WTC11 (cell line): ENCODE measurements around the gene BPTF. TPM values are rescaled to one million over a fixed set of nuclear protein-coding genes. Genes with fewer than 3 reads are reported as not detected.
"Not testable (repeated sequence)": the region's sequence is repeated elsewhere in the genome, so short reads cannot be mapped to it uniquely, and the experiment has no call there.

Source experiments
- ATAC-seq: fragments of 200-7000 bp; cut with Tn5 transposase; 2 replicates; pipeline ENCODE4 v1.10.0; 2021; ENCODE audit warnings: mild to moderate bottlenecking, moderate library complexity
- CTCF ChIA-PET: fragments of 300-600 bp; sonication (Branson Sonifier 250); formaldehyde crosslinking; loops from one replicate; lab custom pipeline; 2021; ENCODE audit warnings: antibody characterized with exemption; lab: Charles Lee
- POLR2A ChIA-PET: fragments of 350-600 bp; sonication (Branson Sonifier 250); formaldehyde crosslinking; loops from one replicate; lab custom pipeline; 2021; ENCODE audit warnings: antibody characterized with exemption; lab: Charles Lee
- DNase-seq: peaks from one replicate; pipeline ENCODE4 v3.0.0; 2021; ENCODE audit warnings: low spot score
- H3K27ac Mint-ChIP-seq: 2 replicates; pipeline ENCODE4 v1.8.0; 2021; ENCODE audit warnings: mixed read lengths
- H3K27me3 Mint-ChIP-seq: 2 replicates; pipeline ENCODE4 v1.8.0; 2021; ENCODE audit warnings: low read depth, mild to moderate bottlenecking, moderate library complexity, mixed read lengths
- H3K36me3 Mint-ChIP-seq: 2 replicates; pipeline ENCODE4 v1.8.0; 2021; ENCODE audit warnings: mixed read lengths
- H3K4me1 Mint-ChIP-seq: 2 replicates; pipeline ENCODE4 v1.8.0; 2022; ENCODE audit warnings: mixed read lengths
- H3K4me3 Mint-ChIP-seq: 2 replicates; pipeline ENCODE4 v1.8.0; 2021; ENCODE audit warnings: mild to moderate bottlenecking, moderate library complexity, mixed read lengths
- H3K9me3 Mint-ChIP-seq: 2 replicates; pipeline ENCODE4 v1.8.0; 2021; ENCODE audit warnings: mixed read lengths
- CREB1 ChIP-seq: sonication (generic); formaldehyde crosslinking; IDR thresholded peaks from 2 replicates; pipeline ENCODE4 v1.8.0; 2023; ENCODE audit warnings: mild to moderate bottlenecking, missing genetic modification reagents
- ESRRA ChIP-seq: sonication (generic); formaldehyde crosslinking; IDR thresholded peaks from 2 replicates; pipeline ENCODE4 v1.8.1; 2022; ENCODE audit warnings: mild to moderate bottlenecking, missing genetic modification reagents, borderline replicate concordance
- FOXJ3 ChIP-seq: sonication (generic); formaldehyde crosslinking; IDR thresholded peaks from 2 replicates; pipeline ENCODE4 v1.9.0; 2021; ENCODE audit warnings: missing genetic modification reagents, mild to moderate bottlenecking, borderline replicate concordance
- FOXK1 ChIP-seq: sonication (generic); formaldehyde crosslinking; IDR thresholded peaks from 2 replicates; pipeline ENCODE4 v1.8.0; 2022; ENCODE audit warnings: mild to moderate bottlenecking, moderate library complexity, missing genetic modification reagents
- GABPB1 ChIP-seq: sonication (generic); formaldehyde crosslinking; IDR thresholded peaks from 2 replicates; pipeline ENCODE4 v1.8.1; 2023; ENCODE audit warnings: mild to moderate bottlenecking, missing genetic modification reagents
- NFE2L1 ChIP-seq: sonication (generic); formaldehyde crosslinking; IDR thresholded peaks from 2 replicates; pipeline ENCODE4 v1.8.1; 2023; ENCODE audit warnings: missing genetic modification reagents
- PRRX2 ChIP-seq: fragments of 250-450 bp; sonication (Bioruptor Pico); IDR thresholded peaks from 2 replicates; pipeline ENCODE4 v1.8.0; 2021; ENCODE audit warnings: mild to moderate bottlenecking
- SOX15 ChIP-seq: fragments of 250-450 bp; sonication (Bioruptor Pico); IDR thresholded peaks from 2 replicates; pipeline ENCODE4 v1.9.0; 2021; ENCODE audit warnings: mild to moderate bottlenecking
- TCF7 ChIP-seq: sonication (generic); formaldehyde crosslinking; IDR thresholded peaks from 2 replicates; pipeline ENCODE4 v1.8.0; 2022; ENCODE audit warnings: mild to moderate bottlenecking, low read depth, missing genetic modification reagents, moderate library complexity
- ZNF219 ChIP-seq: sonication (generic); formaldehyde crosslinking; IDR thresholded peaks from 2 replicates; pipeline ENCODE4 v1.8.0; 2023; ENCODE audit warnings: missing genetic modification reagents, mild to moderate bottlenecking, borderline replicate concordance
- ZNF232 ChIP-seq: sonication (generic); formaldehyde crosslinking; IDR thresholded peaks from 2 replicates; pipeline ENCODE4 v1.8.0; 2022; ENCODE audit warnings: mild to moderate bottlenecking, missing genetic modification reagents
- ZNF423 ChIP-seq: fragments of 250-450 bp; sonication (Bioruptor Pico); IDR thresholded peaks from 2 replicates; pipeline ENCODE4 v2.1.2; 2022; ENCODE audit warnings: mild to moderate bottlenecking, moderate library complexity
- total RNA-seq: library from RNA; stranded (reverse); gene quantifications from 3 replicates; pipeline ENCODE4 v1.2.3, GENCODE V29; 2021
- TF ChIP-seq, protein P1 (sequence below): fragments of 250-450 bp; sonication (Bioruptor Pico); conservative IDR thresholded peaks from 2 replicates; pipeline ENCODE4 v1.9.0; 2021; ENCODE audit warnings: mild to moderate bottlenecking
- TF ChIP-seq, protein P2 (sequence below): fragments of 250-450 bp; sonication (Bioruptor Pico); IDR thresholded peaks from 2 replicates; pipeline ENCODE4 v1.9.0; 2021; ENCODE audit warnings: mild to moderate bottlenecking
- TF ChIP-seq, protein P3 (sequence below): sonication (generic); formaldehyde crosslinking; IDR thresholded peaks from 2 replicates; pipeline ENCODE4 v1.8.1; 2022; ENCODE audit warnings: missing genetic modification reagents, borderline replicate concordance
- TF ChIP-seq, protein P4 (sequence below): sonication (generic); formaldehyde crosslinking; IDR thresholded peaks from 2 replicates; pipeline ENCODE4 v1.8.1; 2022; ENCODE audit warnings: low read depth, missing genetic modification reagents, borderline replicate concordance
- TF ChIP-seq, protein P5 (sequence below): sonication (generic); formaldehyde crosslinking; IDR thresholded peaks from 2 replicates; pipeline ENCODE4 v1.8.0; 2023; ENCODE audit warnings: missing genetic modification reagents
- TF ChIP-seq, protein P6 (sequence below): sonication (generic); formaldehyde crosslinking; IDR thresholded peaks from 2 replicates; pipeline ENCODE4 v1.8.0; 2023; ENCODE audit warnings: mild to moderate bottlenecking, missing genetic modification reagents

BPTF gene
- total RNA-seq, 1 experiment from 2014 or later: 178 TPM

DNA sequence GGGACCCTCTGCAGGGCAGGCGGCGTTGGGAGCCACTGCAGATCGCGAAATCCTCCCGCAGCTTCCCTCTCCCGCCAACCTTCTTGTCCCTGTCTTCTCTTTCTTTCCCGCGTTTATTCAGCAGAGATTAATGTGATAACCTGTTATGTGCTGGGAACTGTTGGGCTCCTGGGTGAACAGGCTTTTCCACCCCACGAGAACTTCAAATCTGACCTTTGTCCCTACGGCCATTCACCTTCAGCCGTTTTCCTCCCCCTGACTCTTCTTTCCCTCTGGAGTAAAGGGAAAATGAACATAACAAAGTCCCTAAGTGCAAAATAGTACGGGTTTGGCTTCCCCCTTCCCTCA lies 195.1 kb downstream of the BPTF start (continued):
- TF ChIP-seq, protein P1, sequence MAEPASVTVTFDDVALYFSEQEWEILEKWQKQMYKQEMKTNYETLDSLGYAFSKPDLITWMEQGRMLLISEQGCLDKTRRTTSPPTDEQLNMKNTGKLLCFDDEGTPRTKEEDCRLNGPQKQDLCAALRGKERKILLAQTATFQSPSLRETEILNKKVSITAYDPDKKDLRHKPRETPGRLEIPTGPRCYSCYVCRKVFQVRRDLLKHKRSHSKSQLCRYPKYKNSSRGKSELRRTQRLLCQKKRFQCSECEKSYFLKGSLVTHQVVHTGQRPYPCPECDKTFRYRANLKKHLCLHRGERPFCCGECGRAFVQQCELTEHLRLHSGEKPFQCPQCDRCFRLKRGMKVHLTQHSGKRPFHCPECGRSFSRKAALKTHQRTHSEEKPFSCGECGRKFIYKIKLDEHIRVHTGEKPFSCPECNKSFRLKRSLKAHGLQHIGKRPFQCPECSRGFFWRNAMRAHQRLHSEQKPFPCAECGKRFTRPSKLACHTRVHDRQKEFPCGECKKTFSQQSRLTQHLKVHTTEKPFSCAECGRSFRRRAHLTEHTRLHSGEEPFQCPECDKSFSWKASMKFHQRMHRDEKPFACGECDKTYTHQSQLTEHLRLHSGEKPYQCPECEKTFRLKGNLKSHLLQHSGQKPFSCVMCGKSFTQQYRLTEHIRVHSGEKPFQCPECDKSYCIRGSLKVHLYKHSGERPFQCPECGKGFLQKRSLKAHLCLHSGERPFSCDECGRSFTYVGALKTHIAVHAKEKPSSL (CRISPR knock-in tag): no peak
- no peak for TF ChIP-seq FOXK1 (CRISPR knock-in tag)

DNA sequence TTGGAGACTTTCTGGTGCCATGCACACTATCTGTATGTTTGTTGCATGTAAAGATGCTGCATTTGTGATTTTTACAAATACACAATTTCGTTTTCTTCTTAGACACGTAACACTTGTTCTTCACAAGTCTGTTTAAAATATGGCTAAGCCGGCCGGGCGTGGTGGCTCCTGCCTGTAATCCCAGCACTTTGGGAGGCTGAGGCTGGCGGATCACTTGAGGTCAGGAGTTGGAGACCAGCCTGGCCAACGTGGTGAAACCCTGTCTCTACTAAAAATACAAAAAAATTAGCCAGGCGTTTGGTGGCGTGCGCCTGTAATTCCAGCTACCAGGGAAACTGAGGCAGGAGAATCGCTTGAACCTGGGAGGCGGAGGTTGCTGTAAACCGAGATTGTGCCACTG lies 195.5 kb downstream of the BPTF start:
- Mint-ChIP-seq H3K27ac (peak overlapping the region; percentile 88), H3K4me3 (peak overlapping the region; percentile 83)
- ChIA-PET POLR2A (interaction anchor here (0.6 to 1.6 kb wide), 7 partner anchors 10 to 303 kb away, joined by 3 to 11 read pairs (median 4); partner anchors contain the start of gene KPNA2), CTCF (interaction anchor here (1.0 to 1.5 kb wide), 4 partner anchors 13 to 220 kb away, joined by 3 to 4 read pairs (median 4); partner anchors contain the start of gene C17orf58)
- not testable (repeated sequence) for H3K27me3 Mint-ChIP-seq, H3K4me1 Mint-ChIP-seq, ATAC-seq, H3K9me3 Mint-ChIP-seq, H3K36me3 Mint-ChIP-seq, DNase-seq

DNA sequence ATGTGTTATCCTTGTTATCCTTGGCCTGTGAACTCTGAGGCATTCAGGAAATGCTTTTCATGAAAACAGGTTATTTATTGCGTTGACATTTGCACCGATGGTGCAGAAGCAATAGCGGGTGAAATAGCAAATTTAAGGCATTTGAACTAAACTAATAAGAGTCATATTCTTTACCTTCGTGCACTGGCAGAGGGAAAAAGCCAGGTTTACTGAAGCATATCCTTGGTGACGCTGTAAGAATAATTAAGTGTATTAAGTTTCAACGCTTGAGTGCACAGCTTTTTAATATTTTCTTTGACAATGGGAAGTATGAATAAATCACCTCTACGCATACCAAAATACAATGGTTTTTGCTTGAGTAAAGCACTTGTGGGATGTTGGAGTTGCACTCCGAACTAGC lies 196.7 kb downstream of the BPTF start:
- ChIA-PET POLR2A (interaction anchor here (1.0 kb wide), 1 partner anchor 12 kb away, joined by 3 read pairs; no protein-coding TSS in a partner anchor), CTCF (interaction anchor here (0.7 to 1.5 kb wide), 9 partner anchors 9 to 35 kb away, joined by 3 to 7 read pairs (median 3); partner anchors contain the start of gene KPNA2)
- no peaks in the 10 kb centered on the region for H3K27me3 Mint-ChIP-seq
- peaks cover 22% of the 10 kb centered on the region for H3K4me1 Mint-ChIP-seq
- TF ChIP-seq, protein P2, sequence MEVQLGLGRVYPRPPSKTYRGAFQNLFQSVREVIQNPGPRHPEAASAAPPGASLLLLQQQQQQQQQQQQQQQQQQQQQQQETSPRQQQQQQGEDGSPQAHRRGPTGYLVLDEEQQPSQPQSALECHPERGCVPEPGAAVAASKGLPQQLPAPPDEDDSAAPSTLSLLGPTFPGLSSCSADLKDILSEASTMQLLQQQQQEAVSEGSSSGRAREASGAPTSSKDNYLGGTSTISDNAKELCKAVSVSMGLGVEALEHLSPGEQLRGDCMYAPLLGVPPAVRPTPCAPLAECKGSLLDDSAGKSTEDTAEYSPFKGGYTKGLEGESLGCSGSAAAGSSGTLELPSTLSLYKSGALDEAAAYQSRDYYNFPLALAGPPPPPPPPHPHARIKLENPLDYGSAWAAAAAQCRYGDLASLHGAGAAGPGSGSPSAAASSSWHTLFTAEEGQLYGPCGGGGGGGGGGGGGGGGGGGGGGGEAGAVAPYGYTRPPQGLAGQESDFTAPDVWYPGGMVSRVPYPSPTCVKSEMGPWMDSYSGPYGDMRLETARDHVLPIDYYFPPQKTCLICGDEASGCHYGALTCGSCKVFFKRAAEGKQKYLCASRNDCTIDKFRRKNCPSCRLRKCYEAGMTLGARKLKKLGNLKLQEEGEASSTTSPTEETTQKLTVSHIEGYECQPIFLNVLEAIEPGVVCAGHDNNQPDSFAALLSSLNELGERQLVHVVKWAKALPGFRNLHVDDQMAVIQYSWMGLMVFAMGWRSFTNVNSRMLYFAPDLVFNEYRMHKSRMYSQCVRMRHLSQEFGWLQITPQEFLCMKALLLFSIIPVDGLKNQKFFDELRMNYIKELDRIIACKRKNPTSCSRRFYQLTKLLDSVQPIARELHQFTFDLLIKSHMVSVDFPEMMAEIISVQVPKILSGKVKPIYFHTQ (CRISPR knock-in tag): no peak
- no peak for TF ChIP-seq PRRX2 (CRISPR knock-in tag)
- TF ChIP-seq ZNF219: no peak
- no peak for TF ChIP-seq TCF7
- no peak for TF ChIP-seq ESRRA
- TF ChIP-seq, protein P3, sequence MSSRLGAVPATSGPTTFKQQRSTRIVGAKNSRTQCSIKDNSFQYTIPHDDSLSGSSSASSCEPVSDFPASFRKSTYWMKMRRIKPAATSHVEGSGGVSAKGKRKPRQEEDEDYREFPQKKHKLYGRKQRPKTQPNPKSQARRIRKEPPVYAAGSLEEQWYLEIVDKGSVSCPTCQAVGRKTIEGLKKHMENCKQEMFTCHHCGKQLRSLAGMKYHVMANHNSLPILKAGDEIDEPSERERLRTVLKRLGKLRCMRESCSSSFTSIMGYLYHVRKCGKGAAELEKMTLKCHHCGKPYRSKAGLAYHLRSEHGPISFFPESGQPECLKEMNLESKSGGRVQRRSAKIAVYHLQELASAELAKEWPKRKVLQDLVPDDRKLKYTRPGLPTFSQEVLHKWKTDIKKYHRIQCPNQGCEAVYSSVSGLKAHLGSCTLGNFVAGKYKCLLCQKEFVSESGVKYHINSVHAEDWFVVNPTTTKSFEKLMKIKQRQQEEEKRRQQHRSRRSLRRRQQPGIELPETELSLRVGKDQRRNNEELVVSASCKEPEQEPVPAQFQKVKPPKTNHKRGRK (CRISPR knock-in tag): no peak
- no peak for TF ChIP-seq NFE2L1 (CRISPR knock-in tag)
- no peak for TF ChIP-seq ZNF232
- TF ChIP-seq, protein P4, sequence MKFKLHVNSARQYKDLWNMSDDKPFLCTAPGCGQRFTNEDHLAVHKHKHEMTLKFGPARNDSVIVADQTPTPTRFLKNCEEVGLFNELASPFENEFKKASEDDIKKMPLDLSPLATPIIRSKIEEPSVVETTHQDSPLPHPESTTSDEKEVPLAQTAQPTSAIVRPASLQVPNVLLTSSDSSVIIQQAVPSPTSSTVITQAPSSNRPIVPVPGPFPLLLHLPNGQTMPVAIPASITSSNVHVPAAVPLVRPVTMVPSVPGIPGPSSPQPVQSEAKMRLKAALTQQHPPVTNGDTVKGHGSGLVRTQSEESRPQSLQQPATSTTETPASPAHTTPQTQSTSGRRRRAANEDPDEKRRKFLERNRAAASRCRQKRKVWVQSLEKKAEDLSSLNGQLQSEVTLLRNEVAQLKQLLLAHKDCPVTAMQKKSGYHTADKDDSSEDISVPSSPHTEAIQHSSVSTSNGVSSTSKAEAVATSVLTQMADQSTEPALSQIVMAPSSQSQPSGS (CRISPR knock-in tag): no peak
- TF ChIP-seq, protein P5, sequence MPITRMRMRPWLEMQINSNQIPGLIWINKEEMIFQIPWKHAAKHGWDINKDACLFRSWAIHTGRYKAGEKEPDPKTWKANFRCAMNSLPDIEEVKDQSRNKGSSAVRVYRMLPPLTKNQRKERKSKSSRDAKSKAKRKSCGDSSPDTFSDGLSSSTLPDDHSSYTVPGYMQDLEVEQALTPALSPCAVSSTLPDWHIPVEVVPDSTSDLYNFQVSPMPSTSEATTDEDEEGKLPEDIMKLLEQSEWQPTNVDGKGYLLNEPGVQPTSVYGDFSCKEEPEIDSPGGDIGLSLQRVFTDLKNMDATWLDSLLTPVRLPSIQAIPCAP (CRISPR knock-in tag): no peak
- TF ChIP-seq, protein P6, sequence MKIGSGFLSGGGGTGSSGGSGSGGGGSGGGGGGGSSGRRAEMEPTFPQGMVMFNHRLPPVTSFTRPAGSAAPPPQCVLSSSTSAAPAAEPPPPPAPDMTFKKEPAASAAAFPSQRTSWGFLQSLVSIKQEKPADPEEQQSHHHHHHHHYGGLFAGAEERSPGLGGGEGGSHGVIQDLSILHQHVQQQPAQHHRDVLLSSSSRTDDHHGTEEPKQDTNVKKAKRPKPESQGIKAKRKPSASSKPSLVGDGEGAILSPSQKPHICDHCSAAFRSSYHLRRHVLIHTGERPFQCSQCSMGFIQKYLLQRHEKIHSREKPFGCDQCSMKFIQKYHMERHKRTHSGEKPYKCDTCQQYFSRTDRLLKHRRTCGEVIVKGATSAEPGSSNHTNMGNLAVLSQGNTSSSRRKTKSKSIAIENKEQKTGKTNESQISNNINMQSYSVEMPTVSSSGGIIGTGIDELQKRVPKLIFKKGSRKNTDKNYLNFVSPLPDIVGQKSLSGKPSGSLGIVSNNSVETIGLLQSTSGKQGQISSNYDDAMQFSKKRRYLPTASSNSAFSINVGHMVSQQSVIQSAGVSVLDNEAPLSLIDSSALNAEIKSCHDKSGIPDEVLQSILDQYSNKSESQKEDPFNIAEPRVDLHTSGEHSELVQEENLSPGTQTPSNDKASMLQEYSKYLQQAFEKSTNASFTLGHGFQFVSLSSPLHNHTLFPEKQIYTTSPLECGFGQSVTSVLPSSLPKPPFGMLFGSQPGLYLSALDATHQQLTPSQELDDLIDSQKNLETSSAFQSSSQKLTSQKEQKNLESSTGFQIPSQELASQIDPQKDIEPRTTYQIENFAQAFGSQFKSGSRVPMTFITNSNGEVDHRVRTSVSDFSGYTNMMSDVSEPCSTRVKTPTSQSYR: no peak
- no peak for TF ChIP-seq SOX15 (CRISPR knock-in tag)
- no peak for TF ChIP-seq FOXK1 (CRISPR knock-in tag)
- TF ChIP-seq FOXJ3: no peak
- no peak for TF ChIP-seq ZNF423 (CRISPR knock-in tag)
- TF ChIP-seq CREB1 (CRISPR knock-in tag): no peak
- no peak for TF ChIP-seq GABPB1 (CRISPR knock-in tag)
- no peak overlapping the region for H3K27ac Mint-ChIP-seq
- no peak for DNase-seq
- no peaks in the 10 kb centered on the region for H3K36me3 Mint-ChIP-seq
- H3K4me3 Mint-ChIP-seq: peak overlapping the region; percentile 8; the same call in 1 of the 2 replicates
- H3K9me3 Mint-ChIP-seq: no peaks in the 10 kb centered on the region
- ATAC-seq: no peak

DNA sequence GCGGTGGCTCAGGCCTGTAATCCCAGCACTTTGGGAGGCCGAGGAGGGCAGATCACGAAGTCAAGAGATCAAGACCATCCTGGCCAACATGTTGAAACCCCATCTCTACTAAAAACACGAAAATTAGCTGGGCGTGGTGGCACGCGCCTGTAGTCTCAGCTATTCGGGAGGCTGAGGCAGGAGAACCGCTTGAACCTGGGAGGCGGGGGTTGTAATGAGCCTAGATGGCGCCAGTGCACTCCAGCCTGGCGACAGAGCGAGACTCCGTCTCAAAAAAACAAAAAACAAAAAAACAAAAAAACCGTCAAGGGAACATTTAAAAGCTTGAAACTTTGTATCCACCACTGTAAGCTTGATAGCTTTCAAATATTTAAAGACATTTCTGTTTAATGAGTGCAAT lies 197.2 kb downstream of the BPTF start:
- not testable (repeated sequence) for ATAC-seq, H3K27me3 Mint-ChIP-seq, H3K4me3 Mint-ChIP-seq, H3K27ac Mint-ChIP-seq, H3K9me3 Mint-ChIP-seq, H3K36me3 Mint-ChIP-seq
- peak; percentile 36 for DNase-seq
- POLR2A ChIA-PET: interaction anchor here (1.0 kb wide), 1 partner anchor 11 kb away, joined by 3 read pairs; no protein-coding TSS in a partner anchor
- CTCF ChIA-PET: interaction anchor here (0.7 to 1.5 kb wide), 10 partner anchors 9 to 48 kb away, joined by 3 to 7 read pairs (median 3); partner anchors contain the start of gene KPNA2
- H3K4me1 Mint-ChIP-seq: peaks cover 22% of the 10 kb centered on the region
